Left colon (tissue), 2 donors: ENCODE measurements around the gene CBX2. TPM values are rescaled to one million over a fixed set of nuclear protein-coding genes. Genes with fewer than 3 reads are reported as not detected.

Experiments used
- ATAC-seq: fragments of 200-7000 bp; cut with Tn5 transposase; one replicate; pipeline ENCODE4 v1.9.1; 2020; ENCODE audit warnings: mild to moderate bottlenecking, moderate library complexity
- DNase-seq, 2 donors: peaks; one replicate each; pipeline ENCODE4 v3.0.0-alpha.2; 2020
- intact Hi-C, 2 donors: fragments of 100-400 bp; cut with DNase I in 1 of 2; cut with micrococcal nuclease in 1 of 2; formaldehyde crosslinking; loops; one replicate each; pipeline versions ENCODE4 v1.11.2 to v1.14.0; 2022; cut with DNase I, micrococcal nuclease
- total RNA-seq, 2 donors: library from RNA; stranded (reverse); fragmentation: NEBNext Ultra II Directional; extraction: Animal tissue kit (Norgen Biotek cat#: 25700); gene quantifications; one replicate each; pipeline ENCODE4 v1.2.1, GENCODE V29; 2021
- donor health status: DM: no; HTN: no; CAD: no.
- donor health status: DM: yes; HTN: yes; CAD: no.

The CBX2 gene
- total RNA-seq, 2 donors from 2014 or later = 0.49 to 0.78 TPM

GRCh38 chr17:79814974-79815835, 37.3 kb downstream of the CBX2 start:
- ATAC-seq (peak; percentile 65), DNase-seq (peak in 1 of 2 donors; percentile 72)
- intact Hi-C loops = no loop called here

- ATAC-seq (no peak), DNase-seq (no peak)
- intact Hi-C loops = no loop called here
Observed at GRCh38 chr17:79815836-79816461, 38.0 kb downstream of the CBX2 start.

GRCh38 chr17:79818026-79818758, 40.2 kb downstream of the CBX2 start:
- no peak for DNase-seq
- no peak for ATAC-seq
- intact Hi-C loops = no loop called here

- DNase-seq = no peak
- intact Hi-C loops = no loop called here
- ATAC-seq = no peak
Observed at GRCh38 chr17:79819085-79819484, 41.1 kb downstream of the CBX2 start.

GRCh38 chr17:79819534-79820276, 41.8 kb downstream of the CBX2 start:
- ATAC-seq = no peak
- intact Hi-C loops = no loop called here
- DNase-seq = no peak

- no peak for DNase-seq
- intact Hi-C loops = no loop called here
- no peak for ATAC-seq
Observed at GRCh38 chr17:79820959-79821330, 43.0 kb downstream of the CBX2 start.

GRCh38 chr17:79821331-79822095, 43.6 kb downstream of the CBX2 start:
- ATAC-seq (no peak), DNase-seq (no peak)
- intact Hi-C loops = no loop called here

- intact Hi-C loops = no loop called here
- no peak for ATAC-seq
- DNase-seq = no peak
Observed at GRCh38 chr17:79822583-79823124, 44.7 kb downstream of the CBX2 start.

- intact Hi-C loops = no loop called here
- DNase-seq = no peak
- ATAC-seq = no peak
Observed at GRCh38 chr17:79824234-79824633, 46.3 kb downstream of the CBX2 start.

GRCh38 chr17:79824893-79825579, 47.1 kb downstream of the CBX2 start:
- no peak for DNase-seq
- ATAC-seq = no peak
- intact Hi-C loops = no loop called here

GRCh38 chr17:79825580-79825921, 47.6 kb downstream of the CBX2 start:
- intact Hi-C loops = no loop called here
- ATAC-seq = no peak
- DNase-seq = no peak

- ATAC-seq (no peak), DNase-seq (no peak)
Observed at GRCh38 chr17:79826204-79826680, 48.3 kb downstream of the CBX2 start.

GRCh38 chr17:79826841-79827578, 49.1 kb downstream of the CBX2 start:
- intact Hi-C loops = no loop called here
- DNase-seq = no peak
- no peak for ATAC-seq

More at GRCh38 chr17:79826204-79826680, 48.3 kb downstream of the CBX2 start:
- intact Hi-C loops = no loop called here

GRCh38 chr17:79829004-79829403, 51.1 kb downstream of the CBX2 start:
- DNase-seq (no peak), ATAC-seq (peak; percentile 53)
- intact Hi-C loops = no loop called here

- ATAC-seq = no peak
- intact Hi-C loops = no loop called here
- DNase-seq = no peak
Observed at GRCh38 chr17:79829457-79829856, 51.5 kb downstream of the CBX2 start.

GRCh38 chr17:79830303-79830702, 52.4 kb downstream of the CBX2 start:
- ATAC-seq (no peak), DNase-seq (no peak)
- intact Hi-C loops = no loop called here

- ATAC-seq (no peak), DNase-seq (peak in 1 of 2 donors; percentile 26)
- intact Hi-C loops = no loop called here
Observed at GRCh38 chr17:79830763-79831264, 52.9 kb downstream of the CBX2 start.
